NCI-H146 (cell line): ENCODE measurements around the gene CR1.
"Not testable (repeated sequence)": the region's sequence is repeated elsewhere in the genome, so short reads cannot be mapped to it uniquely, and the experiment has no call there.

ENCODE experiments used
- DNase-seq: peaks from one replicate; lab custom pipeline; 2025; lab: John Stamatoyannopoulos, UW

Gene CR1

GRCh38 chr1:207504438-207504837, 8.5 kb downstream of the CR1 start:
- no peak for DNase-seq

- DNase-seq, result no peak
These were observed 14.5 kb downstream of the CR1 start for GRCh38 chr1:207510444-207510843.

DNA sequence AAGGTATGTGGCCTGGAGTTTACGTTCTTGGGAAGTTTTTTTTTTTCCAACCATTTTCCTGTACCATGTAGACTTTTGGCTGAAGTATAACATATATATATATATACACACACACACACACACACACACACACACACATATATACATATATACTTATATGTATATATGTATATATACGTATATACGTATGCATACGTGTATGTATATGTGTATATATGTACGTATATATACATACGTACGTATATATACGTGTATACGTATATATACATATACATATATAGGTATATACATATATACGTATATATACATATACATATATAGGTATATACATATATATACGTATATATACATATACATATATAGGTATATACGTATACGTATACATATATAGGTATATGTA, 18.9 kb downstream of the CR1 start:
- no peak for DNase-seq

DNA sequence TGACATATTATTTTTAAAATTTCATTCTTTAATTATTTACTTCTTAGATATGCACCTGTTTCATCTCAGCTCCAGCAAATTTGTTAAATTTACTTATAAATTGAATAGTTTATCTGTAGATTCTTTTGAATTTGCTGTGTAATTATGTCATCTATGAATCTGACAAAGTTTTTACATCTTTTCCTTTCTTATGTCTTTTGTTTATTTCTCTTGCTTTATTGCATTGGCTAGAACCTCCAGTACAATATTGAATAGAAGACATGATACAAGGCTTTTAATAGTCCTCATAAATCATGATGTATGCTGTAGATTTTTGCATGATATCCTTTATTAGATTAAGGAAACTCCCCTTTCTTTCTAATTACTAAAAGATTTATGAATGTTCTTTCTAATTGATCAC, 20.8 kb downstream of the CR1 start:
- DNase-seq, result no peak

DNA sequence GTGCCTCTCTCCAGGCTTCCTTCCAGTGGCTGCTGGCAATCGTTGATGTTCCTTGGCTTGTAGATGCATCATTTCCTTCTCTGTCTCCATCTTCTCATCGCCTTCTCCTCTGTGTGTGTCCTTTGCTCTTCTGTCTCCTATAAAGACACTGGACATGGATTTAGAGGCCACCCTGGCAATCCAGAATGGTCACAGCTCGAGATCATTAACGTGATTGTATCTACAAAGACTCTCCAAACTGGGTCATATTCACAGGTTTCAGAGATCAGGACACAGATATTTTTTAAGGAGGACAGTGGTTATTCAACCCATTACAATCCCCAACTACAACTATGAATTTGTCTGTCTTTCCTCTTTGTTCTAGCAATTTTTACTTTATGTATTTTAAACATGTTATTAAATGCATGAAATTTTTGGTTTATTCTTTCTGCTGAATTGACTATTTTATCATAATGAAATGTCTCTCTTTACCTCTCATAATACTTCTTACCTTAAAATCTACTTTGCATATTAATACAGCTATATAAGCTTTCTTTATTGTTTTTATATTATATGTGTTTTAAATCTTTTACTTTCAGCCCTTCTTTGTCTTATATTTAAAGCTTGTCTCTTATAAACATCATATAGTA, 22.8 kb downstream of the CR1 start:
- DNase-seq, result no peak

GRCh38 chr1:207519505-207520399, 23.8 kb downstream of the CR1 start:
- no peak for DNase-seq

DNA sequence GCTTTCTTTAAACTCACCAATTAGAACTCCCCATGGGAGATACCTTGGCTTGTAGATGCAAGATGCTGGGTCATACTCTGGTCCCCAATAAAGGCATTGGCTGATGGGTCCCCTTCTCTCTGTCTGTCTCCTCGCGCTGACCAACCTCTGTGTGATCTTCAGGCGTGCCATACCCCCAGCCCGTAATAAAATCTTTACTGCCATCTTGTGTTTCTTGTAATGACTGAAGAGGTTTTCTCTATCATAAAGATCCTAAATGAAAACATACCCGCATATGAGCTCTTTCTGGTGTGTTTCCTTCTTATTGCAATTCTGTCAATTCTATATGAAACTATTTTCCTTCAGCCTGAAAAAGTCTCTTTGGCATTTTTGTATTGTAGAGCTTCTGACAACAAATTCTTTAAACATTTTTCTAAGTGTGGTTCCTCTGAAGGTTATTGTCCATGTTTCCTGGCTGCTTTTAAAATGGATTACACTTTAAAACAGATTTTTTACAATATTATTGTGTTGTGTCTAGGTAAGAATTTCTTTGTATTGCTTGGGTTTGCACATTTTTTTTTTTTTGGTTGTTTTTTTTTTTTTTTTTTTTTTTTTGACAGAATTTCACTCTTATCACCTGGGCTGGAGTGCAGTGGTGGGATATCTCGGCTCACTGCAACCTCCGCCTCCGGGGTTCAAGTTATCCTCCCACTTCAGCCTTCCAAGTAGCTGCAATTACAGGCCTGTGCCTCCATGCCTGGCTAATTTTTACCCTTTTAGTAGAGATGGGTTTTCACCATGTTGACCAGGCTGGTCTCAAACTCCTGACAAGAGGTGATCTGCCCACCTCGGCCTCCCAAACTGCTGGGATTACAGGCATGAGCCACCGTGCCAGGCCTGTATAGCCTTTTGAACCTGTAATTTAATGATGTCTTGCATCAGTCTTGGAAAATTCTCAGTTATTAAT, 24.7 kb downstream of the CR1 start:
- DNase-seq, result not testable (repeated sequence)

DNA sequence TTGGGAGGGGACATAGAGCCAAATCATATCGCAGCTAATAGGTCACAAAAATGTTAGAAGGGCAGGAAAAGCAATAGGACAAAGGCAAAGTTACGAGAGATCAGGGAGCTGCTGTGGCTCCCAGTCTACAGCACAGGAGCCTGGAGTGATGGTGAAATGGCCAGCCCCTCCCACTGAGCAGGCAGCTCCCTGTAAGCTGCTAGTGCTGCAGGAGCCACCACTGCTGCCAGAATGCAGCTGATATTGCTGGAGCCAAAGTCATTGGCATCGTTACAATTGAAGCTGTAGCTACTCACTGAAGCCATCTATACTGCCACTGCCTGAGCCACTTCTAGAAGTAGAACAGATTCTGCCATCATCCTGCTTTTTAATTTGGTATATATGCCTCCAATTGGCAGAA, 29.3 kb downstream of the CR1 start:
- not testable (repeated sequence) for DNase-seq

- not testable (repeated sequence) for DNase-seq
These were observed 32.4 kb downstream of the CR1 start for GRCh38 chr1:207528401-207528800.

DNA sequence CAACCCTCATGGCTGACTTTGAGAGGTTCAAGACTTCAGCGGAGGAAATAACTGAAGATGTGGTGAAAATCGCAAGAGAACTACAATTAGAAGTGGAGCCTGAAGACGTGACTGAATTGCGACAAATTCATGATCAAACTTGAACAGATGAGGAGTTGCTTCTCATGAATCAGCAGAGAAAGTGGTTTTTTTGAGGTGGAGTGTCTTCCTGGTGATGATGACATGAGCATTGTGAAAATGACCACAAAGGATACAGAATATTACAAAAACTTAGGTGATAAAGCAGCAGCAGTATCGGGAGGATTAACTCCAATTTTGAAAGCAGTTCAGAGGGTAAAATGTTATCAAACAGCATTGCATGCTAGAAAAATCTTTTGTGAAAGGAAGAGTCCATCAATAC, 40.3 kb downstream of the CR1 start:
- DNase-seq, result not testable (repeated sequence)

DNA sequence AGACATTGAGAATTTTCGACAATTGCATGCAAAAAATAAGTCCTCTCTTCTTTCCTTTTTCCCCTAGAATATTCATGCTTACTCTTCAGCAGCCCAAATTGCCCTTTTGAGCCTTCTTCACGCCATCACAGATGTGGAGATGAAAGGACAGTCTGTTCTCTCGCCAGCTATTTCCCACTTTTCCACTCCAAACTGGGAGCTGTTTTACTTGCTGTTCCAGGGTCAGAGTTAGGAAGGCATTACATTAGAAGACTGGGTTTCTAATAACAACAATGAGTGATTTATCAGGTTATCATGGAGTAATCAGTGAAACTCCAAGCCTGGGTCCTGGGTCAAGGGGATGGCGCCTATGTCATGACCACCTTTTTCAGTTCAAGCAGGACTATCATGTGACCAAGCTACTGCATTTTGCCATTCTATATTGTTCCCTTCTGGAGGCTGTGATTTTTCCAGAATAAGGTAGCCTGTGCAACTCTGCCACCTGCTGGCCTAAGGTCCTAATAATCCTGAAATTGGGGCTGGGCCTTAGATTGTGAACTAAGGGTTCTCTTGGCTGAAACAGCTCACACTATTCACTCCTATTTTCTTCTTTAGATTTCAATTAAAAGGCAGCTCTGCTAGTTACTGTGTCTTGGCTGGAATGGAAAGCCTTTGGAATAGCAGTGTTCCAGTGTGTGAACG, 50.9 kb downstream of the CR1 start:
- DNase-seq, result not testable (repeated sequence)

- not testable (repeated sequence) for DNase-seq
These were observed 58.9 kb downstream of the CR1 start for GRCh38 chr1:207554823-207555222.

- DNase-seq, result no peak
These were observed 69.8 kb downstream of the CR1 start for GRCh38 chr1:207565546-207566468.

DNA sequence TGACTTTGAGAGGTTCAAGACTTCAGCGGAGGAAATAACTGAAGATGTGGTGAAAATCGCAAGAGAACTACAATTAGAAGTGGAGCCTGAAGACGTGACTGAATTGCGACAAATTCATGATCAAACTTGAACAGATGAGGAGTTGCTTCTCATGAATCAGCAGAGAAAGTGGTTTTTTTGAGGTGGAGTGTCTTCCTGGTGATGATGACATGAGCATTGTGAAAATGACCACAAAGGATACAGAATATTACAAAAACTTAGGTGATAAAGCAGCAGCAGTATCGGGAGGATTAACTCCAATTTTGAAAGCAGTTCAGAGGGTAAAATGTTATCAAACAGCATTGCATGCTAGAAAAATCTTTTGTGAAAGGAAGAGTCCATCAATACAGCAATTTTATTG, 76.0 kb downstream of the CR1 start:
- not testable (repeated sequence) for DNase-seq

GRCh38 chr1:207573074-207573473, 77.1 kb downstream of the CR1 start:
- not testable (repeated sequence) for DNase-seq

DNA sequence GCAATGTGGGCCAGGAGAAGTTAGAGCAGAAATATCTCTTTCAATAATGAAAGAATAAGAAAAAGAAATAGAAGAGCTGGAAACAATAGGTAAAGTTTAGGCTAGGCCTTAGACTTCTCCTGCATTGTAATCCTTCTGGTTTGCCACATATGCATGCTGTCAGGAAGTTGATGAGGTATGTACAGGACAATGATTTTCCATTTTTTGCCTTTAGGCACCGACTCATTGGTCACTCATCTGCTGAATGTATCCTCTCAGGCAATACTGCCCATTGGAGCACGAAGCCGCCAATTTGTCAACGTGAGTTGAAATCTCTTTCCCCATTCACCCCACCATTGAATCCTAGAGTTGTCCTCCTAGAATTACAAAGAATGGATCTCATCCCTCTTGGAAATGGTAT, 79.4 kb downstream of the CR1 start:
- DNase-seq, result not testable (repeated sequence)

DNA sequence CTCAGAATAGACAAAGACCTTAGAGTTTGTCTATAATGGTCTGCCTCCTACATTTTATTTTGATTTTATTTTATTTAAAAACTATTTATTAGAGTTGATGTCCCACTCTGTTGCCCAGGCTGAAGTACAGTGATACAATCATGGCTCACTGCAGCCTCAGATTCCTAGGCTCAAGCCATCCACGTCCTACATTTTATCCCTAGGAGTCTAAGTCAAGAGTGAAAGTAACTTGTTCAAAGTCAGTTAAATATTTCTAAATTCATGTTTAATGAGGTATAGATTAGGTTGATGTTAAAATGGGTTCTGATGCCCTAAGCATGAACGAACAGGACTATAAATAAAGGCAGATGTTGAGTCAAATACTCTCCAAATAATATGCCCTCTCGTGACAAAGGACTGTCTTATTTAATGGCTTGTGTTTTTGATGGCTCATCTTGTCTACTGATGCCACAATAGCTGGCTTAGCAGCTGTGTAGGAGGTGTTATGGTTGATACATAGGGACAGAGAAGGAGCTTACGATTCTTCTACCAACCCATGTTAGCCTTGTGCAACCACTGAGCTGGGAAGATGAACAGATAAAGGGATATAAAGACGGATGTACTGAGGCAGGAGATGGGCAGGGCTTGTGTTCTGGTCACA, 83.0 kb downstream of the CR1 start:
- DNase-seq, result no peak

DNA sequence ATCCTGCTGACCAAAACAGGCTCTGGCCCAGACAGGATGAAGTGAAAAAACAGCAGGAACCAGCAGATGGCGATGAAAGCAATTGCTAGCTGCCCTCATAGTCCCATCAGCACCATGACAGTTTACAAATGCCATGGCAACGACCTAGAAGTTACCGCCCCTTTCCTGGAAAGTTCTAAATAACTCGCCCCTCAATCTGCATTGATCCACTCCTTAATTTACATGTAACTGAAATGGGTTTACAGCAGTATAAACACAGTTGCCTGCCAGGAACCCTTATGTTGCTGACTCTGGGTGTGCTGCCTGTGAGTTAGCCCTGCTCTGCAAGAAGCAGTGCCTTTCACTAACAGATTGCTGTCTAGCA, 83.5 kb downstream of the CR1 start:
- DNase-seq, result peak; percentile 52

DNA sequence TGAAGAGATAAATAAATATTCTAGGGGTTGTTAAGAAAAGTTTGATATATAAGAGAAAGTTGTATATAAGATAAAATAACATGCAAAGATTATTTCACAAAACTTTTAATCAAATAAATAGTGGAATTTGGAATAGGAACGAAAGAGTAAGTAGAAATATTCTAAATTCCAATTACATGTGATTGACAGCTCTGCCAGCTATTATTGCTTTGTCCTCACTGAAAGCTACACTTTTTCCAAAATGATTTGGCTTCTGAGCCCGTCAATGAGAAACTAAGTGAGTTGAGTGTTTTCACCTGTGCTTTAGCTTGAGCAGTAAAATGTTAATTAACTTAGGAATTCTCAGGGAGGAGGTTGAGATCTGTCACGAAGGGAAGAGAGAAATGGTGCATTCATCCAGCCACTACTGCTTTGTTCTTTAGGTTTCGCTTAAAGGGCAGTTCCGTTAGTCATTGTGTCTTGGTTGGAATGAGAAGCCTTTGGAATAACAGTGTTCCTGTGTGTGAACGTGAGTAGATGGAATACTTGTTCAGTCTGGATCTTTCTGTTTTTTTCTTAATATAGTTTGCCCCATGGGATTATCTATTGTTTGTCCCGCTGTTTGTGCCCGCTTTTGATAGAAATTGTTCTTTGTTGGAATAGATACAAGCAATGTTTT, 85.7 kb downstream of the CR1 start:
- DNase-seq, result no peak

GRCh38 chr1:207589506-207589905, 93.5 kb downstream of the CR1 start:
- not testable (repeated sequence) for DNase-seq
